K562 (cell line): ENCODE data around the gene SNRNP70. TPM values are rescaled to one million over a fixed set of nuclear protein-coding genes. Genes with fewer than 3 reads are reported as not detected.
A peak's percentile ranks its signal among the peaks of the same experiment; 100 is the strongest.

ENCODE experiments used
- CREB1 ChIP-seq, 2 experiments: sonication (generic) in 1 of 2; formaldehyde crosslinking in 1 of 2; IDR thresholded peaks; 2 replicates each; pipeline versions ENCODE4 v1.6.1 to v1.8.0; 2012 to 2022; ENCODE audit warnings: inconsistent platforms in 1 of 2, mild to moderate bottlenecking in 1 of 2, missing genetic modification reagents in 1 of 2, moderate library complexity in 1 of 2
- DNMT1 ChIP-seq: fragments of 450-650 bp; IDR thresholded peaks from 2 replicates; pipeline ENCODE4 v1.6.1; 2016; ENCODE audit warnings: antibody characterized with exemption, mild to moderate bottlenecking
- JUN ChIP-seq, 2 experiments: sonication (generic) in 1 of 2; formaldehyde crosslinking in 1 of 2; IDR thresholded peaks; 2 replicates each; pipeline versions ENCODE4 v1.6.1 to v1.8.0; 2012 to 2022; ENCODE audit warnings: borderline replicate concordance in 2 of 2, mild to moderate bottlenecking in 2 of 2, improper control_type of control experiment in 1 of 2, low read depth in 1 of 2, low read length in 1 of 2, missing genetic modification reagents in 1 of 2
- MBD2 ChIP-seq: sonication (generic); IDR thresholded peaks from 2 replicates; pipeline ENCODE4 v1.6.1; 2016; ENCODE audit warnings: low read depth, borderline replicate concordance
- PML ChIP-seq: IDR thresholded peaks from 2 replicates; pipeline ENCODE4 v1.6.1; 2012; ENCODE audit warnings: low read length, inconsistent platforms
- SIX5 ChIP-seq, 2 experiments: IDR thresholded peaks; 2 replicates each; pipeline ENCODE4 v1.6.1; 2011; ENCODE audit warnings: low read length in 2 of 2, borderline replicate concordance in 1 of 2, low read depth in 1 of 2, mild to moderate bottlenecking in 1 of 2, moderate library complexity in 1 of 2; ENCODE audit not compliant: insufficient read depth in 1 of 2
- SREBF1 ChIP-seq: fragments of 150-350 bp; IDR thresholded peaks from 2 replicates; pipeline ENCODE4 v1.6.1; 2014; ENCODE audit warnings: antibody characterized with exemption, low read depth, low read length, borderline replicate concordance
- TCFL5 ChIP-seq: fragments of 250-450 bp; sonication (Bioruptor Pico); conservative IDR thresholded peaks from 2 replicates; pipeline ENCODE4 v1.6.1; 2021; ENCODE audit warnings: mild to moderate bottlenecking, moderate library complexity, matching md5 sums
- polyA plus RNA-seq, 8 experiments: library from polyadenylated mRNA; depleted of rRNA in 4 of 8; stranded (reverse) in 5 of 8; unstranded in 3 of 8; fragments of >200 nt; fragmentation: Nextera tagmentation in 2 of 8; fragmentation: Illumina TruSeq in 1 of 8; extraction: Ambion mirVana in 2 of 8; extraction: Trizol in 1 of 8; gene quantifications; 2 replicates each; pipeline versions ENCODE4 v1.2.1 to v1.2.3, GENCODE V29; 2011 to 2014; ENCODE audit warnings: inconsistent platforms in 1 of 8, missing spikeins in 1 of 8
- total RNA-seq, 7 experiments: library from RNA; depleted of rRNA in 6 of 7; stranded (reverse); fragments of >200 nt in 6 of 7; fragmentation: Illumina TruSeq in 2 of 7; extraction: Trizol in 2 of 7; gene quantifications; 2 replicates each; pipeline versions ENCODE4 v1.2.1 to v1.2.3, GENCODE V29; 2011 to 2021; ENCODE audit warnings: low replicate concordance in 1 of 7
- TF ChIP-seq, protein P1 (sequence below): fragments of 250-450 bp; sonication (Bioruptor Pico); IDR thresholded peaks from 2 replicates; pipeline ENCODE4 v1.4.0; 2020; ENCODE audit warnings: mild to moderate bottlenecking, moderate library complexity, borderline replicate concordance
- TF ChIP-seq, protein P2 (sequence below): sonication (generic); formaldehyde crosslinking; IDR thresholded peaks from 2 replicates; pipeline ENCODE4 v1.8.0; 2022; ENCODE audit warnings: mild to moderate bottlenecking, missing genetic modification reagents, borderline replicate concordance
- TF ChIP-seq, protein P3 (sequence below): sonication (generic); formaldehyde crosslinking; IDR thresholded peaks from 2 replicates; pipeline ENCODE4 v1.8.0; 2022; ENCODE audit warnings: mild to moderate bottlenecking, missing genetic modification reagents
- TF ChIP-seq, protein P4 (sequence below): fragments of 150-350 bp; IDR thresholded peaks from 2 replicates; pipeline ENCODE4 v1.6.1; 2014; ENCODE audit warnings: low read depth, mild to moderate bottlenecking, low read length, borderline replicate concordance
- TF ChIP-seq, protein P5 (sequence below): fragments of 450-650 bp; IDR thresholded peaks from 2 replicates; pipeline ENCODE4 v1.6.1; 2016; ENCODE audit warnings: missing biosample characterization, missing genetic modification characterization

SNRNP70 gene
- total and polyA plus RNA-seq, 9 of the 15 experiments (the other 6 are each of a cell fraction or from before 2014, with no cell fraction given), result 2.8 to 496 (median 136) TPM

DNA sequence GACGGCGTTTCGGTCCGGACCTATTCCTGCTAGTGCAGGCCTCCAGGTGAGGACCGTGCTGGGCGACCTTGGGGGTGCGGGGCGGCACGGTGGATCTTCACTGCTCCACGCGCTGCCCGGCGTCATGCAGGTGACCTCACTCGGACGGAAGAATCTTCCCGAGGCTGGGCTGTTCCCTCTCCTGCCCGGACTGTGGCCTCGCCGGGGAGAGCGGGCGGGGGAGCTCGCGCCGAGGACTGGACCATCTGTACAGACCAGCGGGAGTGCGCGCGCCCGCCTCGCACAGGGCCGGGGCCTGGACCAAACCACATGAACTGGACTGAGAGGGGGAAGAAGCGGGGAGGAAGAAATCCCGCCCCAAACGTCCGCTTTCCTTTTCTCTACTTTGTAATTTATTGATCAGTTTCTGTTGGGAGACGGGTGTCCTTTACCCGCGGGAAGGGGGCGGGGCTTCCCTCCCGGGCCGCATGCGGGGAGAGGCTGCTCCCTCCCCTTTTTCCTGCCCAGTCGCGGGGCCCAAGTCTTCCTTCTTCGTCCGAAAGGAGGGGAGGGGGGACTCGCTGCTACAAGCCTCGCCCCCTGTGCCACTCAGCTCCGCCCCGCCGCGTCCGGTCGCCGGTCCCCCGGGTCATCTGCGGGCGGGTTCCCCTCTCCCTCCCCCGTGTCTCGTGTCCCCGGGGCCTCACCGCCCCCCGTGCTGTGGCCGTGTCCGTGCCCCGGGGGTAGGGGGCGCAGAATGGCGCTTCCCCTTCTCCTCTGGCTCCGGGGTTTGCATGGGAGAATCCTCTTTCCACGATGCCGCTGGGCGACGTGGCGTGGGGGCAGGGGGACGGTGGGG lies 65.1 kb downstream of the SNRNP70 start (continued):
- TF ChIP-seq JUN (IDR thresholded peaks at IDR 0.05; ENCODE audit: borderline replicate concordance, low read depth, low read length), result 0 out of 2 replicates have a peak, but pooled peaks have one; percentile 3
- no peak for TF ChIP-seq JUN (CRISPR knock-in tag; IDR thresholded peaks at IDR 0.05; ENCODE audit: borderline replicate concordance)
- TF ChIP-seq SREBF1, result peak; percentile 82; the same call in 1 of the 2 replicates
- TF ChIP-seq, protein P1, sequence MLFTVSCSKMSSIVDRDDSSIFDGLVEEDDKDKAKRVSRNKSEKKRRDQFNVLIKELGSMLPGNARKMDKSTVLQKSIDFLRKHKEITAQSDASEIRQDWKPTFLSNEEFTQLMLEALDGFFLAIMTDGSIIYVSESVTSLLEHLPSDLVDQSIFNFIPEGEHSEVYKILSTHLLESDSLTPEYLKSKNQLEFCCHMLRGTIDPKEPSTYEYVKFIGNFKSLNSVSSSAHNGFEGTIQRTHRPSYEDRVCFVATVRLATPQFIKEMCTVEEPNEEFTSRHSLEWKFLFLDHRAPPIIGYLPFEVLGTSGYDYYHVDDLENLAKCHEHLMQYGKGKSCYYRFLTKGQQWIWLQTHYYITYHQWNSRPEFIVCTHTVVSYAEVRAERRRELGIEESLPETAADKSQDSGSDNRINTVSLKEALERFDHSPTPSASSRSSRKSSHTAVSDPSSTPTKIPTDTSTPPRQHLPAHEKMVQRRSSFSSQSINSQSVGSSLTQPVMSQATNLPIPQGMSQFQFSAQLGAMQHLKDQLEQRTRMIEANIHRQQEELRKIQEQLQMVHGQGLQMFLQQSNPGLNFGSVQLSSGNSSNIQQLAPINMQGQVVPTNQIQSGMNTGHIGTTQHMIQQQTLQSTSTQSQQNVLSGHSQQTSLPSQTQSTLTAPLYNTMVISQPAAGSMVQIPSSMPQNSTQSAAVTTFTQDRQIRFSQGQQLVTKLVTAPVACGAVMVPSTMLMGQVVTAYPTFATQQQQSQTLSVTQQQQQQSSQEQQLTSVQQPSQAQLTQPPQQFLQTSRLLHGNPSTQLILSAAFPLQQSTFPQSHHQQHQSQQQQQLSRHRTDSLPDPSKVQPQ (CRISPR knock-in tag), result no peak
- TF ChIP-seq TCFL5 (CRISPR knock-in tag), result no peak
- TF ChIP-seq, protein P2, sequence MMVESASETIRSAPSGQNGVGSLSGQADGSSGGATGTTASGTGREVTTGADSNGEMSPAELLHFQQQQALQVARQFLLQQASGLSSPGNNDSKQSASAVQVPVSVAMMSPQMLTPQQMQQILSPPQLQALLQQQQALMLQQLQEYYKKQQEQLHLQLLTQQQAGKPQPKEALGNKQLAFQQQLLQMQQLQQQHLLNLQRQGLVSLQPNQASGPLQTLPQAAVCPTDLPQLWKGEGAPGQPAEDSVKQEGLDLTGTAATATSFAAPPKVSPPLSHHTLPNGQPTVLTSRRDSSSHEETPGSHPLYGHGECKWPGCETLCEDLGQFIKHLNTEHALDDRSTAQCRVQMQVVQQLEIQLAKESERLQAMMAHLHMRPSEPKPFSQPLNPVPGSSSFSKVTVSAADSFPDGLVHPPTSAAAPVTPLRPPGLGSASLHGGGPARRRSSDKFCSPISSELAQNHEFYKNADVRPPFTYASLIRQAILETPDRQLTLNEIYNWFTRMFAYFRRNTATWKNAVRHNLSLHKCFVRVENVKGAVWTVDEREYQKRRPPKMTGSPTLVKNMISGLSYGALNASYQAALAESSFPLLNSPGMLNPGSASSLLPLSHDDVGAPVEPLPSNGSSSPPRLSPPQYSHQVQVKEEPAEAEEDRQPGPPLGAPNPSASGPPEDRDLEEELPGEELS (CRISPR knock-in tag), result no peak
- TF ChIP-seq, protein P3, sequence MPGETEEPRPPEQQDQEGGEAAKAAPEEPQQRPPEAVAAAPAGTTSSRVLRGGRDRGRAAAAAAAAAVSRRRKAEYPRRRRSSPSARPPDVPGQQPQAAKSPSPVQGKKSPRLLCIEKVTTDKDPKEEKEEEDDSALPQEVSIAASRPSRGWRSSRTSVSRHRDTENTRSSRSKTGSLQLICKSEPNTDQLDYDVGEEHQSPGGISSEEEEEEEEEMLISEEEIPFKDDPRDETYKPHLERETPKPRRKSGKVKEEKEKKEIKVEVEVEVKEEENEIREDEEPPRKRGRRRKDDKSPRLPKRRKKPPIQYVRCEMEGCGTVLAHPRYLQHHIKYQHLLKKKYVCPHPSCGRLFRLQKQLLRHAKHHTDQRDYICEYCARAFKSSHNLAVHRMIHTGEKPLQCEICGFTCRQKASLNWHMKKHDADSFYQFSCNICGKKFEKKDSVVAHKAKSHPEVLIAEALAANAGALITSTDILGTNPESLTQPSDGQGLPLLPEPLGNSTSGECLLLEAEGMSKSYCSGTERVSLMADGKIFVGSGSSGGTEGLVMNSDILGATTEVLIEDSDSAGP (CRISPR knock-in tag), result peak; percentile 57; the same call in 1 of the 2 replicates
- TF ChIP-seq MBD2, result peak; percentile 92
- TF ChIP-seq, protein P4, sequence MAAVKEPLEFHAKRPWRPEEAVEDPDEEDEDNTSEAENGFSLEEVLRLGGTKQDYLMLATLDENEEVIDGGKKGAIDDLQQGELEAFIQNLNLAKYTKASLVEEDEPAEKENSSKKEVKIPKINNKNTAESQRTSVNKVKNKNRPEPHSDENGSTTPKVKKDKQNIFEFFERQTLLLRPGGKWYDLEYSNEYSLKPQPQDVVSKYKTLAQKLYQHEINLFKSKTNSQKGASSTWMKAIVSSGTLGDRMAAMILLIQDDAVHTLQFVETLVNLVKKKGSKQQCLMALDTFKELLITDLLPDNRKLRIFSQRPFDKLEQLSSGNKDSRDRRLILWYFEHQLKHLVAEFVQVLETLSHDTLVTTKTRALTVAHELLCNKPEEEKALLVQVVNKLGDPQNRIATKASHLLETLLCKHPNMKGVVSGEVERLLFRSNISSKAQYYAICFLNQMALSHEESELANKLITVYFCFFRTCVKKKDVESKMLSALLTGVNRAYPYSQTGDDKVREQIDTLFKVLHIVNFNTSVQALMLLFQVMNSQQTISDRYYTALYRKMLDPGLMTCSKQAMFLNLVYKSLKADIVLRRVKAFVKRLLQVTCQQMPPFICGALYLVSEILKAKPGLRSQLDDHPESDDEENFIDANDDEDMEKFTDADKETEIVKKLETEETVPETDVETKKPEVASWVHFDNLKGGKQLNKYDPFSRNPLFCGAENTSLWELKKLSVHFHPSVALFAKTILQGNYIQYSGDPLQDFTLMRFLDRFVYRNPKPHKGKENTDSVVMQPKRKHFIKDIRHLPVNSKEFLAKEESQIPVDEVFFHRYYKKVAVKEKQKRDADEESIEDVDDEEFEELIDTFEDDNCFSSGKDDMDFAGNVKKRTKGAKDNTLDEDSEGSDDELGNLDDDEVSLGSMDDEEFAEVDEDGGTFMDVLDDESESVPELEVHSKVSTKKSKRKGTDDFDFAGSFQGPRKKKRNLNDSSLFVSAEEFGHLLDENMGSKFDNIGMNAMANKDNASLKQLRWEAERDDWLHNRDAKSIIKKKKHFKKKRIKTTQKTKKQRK, result no peak
- TF ChIP-seq PML, result no peak
- no peak; the same call in 1 of the 2 replicates for TF ChIP-seq CREB1 (IDR thresholded peaks at IDR 0.05)
- TF ChIP-seq CREB1 (CRISPR knock-in tag; IDR thresholded peaks at IDR 0.05), result 0 out of 2 replicates have a peak, but pooled peaks have one; percentile 12
- TF ChIP-seq, protein P5, sequence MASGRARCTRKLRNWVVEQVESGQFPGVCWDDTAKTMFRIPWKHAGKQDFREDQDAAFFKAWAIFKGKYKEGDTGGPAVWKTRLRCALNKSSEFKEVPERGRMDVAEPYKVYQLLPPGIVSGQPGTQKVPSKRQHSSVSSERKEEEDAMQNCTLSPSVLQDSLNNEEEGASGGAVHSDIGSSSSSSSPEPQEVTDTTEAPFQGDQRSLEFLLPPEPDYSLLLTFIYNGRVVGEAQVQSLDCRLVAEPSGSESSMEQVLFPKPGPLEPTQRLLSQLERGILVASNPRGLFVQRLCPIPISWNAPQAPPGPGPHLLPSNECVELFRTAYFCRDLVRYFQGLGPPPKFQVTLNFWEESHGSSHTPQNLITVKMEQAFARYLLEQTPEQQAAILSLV, result no peak
- no peak for TF ChIP-seq DNMT1
- peak; percentile 20 to 57; a peak in 2 of 4 replicates for TF ChIP-seq SIX5 (IDR thresholded peaks at IDR 0.05; ENCODE audit: borderline replicate concordance in 1 of 2, insufficient read depth in 1 of 2, low read depth in 1 of 2, low read length in 2 of 2)
